ENCODE data around the gene CUX1. TPM values are rescaled to one million over a fixed set of nuclear protein-coding genes. Genes with fewer than 3 reads are reported as not detected.

Gene CUX1
- total and polyA plus RNA-seq, 10 of the 15 experiments (the other 5 are each of a cell fraction or from before 2014, with no cell fraction given) = 6.1 to 48.6 (median 25.9) TPM

GRCh38 chr7:101921061-101921460 is 103.6 kb downstream of the CUX1 start:
- RAD21 ChIA-PET (ENCODE audit: unreplicated experiment) = interaction anchor here (0.7 kb wide), 1 partner anchor 10 kb away, joined by 3 read pairs; no protein-coding TSS in a partner anchor
- H3K4me1 ChIP-seq (ENCODE audit: control insufficient read depth, insufficient read depth, low read length) = no peaks in the 10 kb centered on the region
- POLR2A ChIA-PET = interaction anchor here (1.2 kb wide), 1 partner anchor 12 kb away, joined by 3 read pairs; no protein-coding TSS in a partner anchor
- DNase-seq (ENCODE audit: low read depth, low spot score) (no peak), ATAC-seq (no peak), FAIRE-seq (no peak)
- TF ChIP-seq MYB (IDR thresholded peaks at IDR 0.05; ENCODE audit: borderline replicate concordance, low read depth, low read length) (no peak), HCFC1 (IDR thresholded peaks at IDR 0.05; ENCODE audit: low read length) (no peak), CHD4 (IDR thresholded peaks at IDR 0.05) (no peak), SREBF2 (IDR thresholded peaks at IDR 0.05; ENCODE audit: low read length) (no peak), MAX (IDR thresholded peaks at IDR 0.05; ENCODE audit: low read depth, low read length) (no peak), SPI1 (IDR thresholded peaks at IDR 0.05; ENCODE audit: borderline replicate concordance, insufficient read depth, low read depth, low read length) (no peak), CEBPB (IDR thresholded peaks at IDR 0.05; ENCODE audit: borderline replicate concordance in 1 of 2, low read depth in 2 of 2, low read length in 2 of 2) (no peak), TCF7 (IDR thresholded peaks at IDR 0.05; ENCODE audit: borderline replicate concordance) (no peak), FOXK2 (IDR thresholded peaks at IDR 0.05) (no peak), BMI1 (IDR thresholded peaks at IDR 0.05; ENCODE audit: borderline replicate concordance) (no peak), EED (IDR thresholded peaks at IDR 0.05; ENCODE audit: low read depth) (no peak), CREB1 (IDR thresholded peaks at IDR 0.05; ENCODE audit: low read depth) (no peak), MYC (IDR thresholded peaks at IDR 0.05; ENCODE audit: insufficient read depth, insufficient read length, insufficient replicate concordance, low read length, severe bottlenecking) (no peak), CTCF (IDR thresholded peaks at IDR 0.05 in 2 of 3, conservative IDR thresholded peaks at IDR 0.05 in 1 of 3; ENCODE audit: control insufficient read depth in 2 of 3, extremely low read depth in 1 of 3, insufficient read depth in 1 of 3, low read depth in 3 of 3, low read length in 3 of 3) (no peak), EZH2 (IDR thresholded peaks at IDR 0.05; ENCODE audit: borderline replicate concordance, control insufficient read depth, low read depth, low read length) (no peak)
- TF ChIP-seq, protein P1, sequence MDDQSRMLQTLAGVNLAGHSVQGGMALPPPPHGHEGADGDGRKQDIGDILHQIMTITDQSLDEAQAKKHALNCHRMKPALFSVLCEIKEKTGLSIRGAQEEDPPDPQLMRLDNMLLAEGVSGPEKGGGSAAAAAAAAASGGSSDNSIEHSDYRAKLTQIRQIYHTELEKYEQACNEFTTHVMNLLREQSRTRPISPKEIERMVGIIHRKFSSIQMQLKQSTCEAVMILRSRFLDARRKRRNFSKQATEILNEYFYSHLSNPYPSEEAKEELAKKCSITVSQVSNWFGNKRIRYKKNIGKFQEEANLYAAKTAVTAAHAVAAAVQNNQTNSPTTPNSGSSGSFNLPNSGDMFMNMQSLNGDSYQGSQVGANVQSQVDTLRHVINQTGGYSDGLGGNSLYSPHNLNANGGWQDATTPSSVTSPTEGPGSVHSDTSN (IDR thresholded peaks at IDR 0.05; ENCODE audit: insufficient replicate concordance, low read depth, low read length) = no peak
- no peaks in the 10 kb centered on the region; the same call in 1 of the 2 replicates for H4K20me1 ChIP-seq (ENCODE audit: control insufficient read depth, insufficient read depth)
- H3K27me3 ChIP-seq (replicated peaks in 1 of 2; ENCODE audit: control insufficient read depth in 2 of 2, insufficient read depth in 2 of 2, low read length in 1 of 2) = no peaks in the 10 kb centered on the region
- WGBS (ENCODE audit: insufficient coverage, insufficient replicate concordance, low lambda C conversion rate, missing lambda C conversion rate) = 96% methylated on average over 11 of the region's 11 CpGs
- no TSS peak for BruUV-seq (replicated peaks)
- in situ Hi-C loops (cut with MboI) = no loop called here
- H3K36me3 ChIP-seq (ENCODE audit: control insufficient read depth in 2 of 2, insufficient read depth in 2 of 2, low read length in 1 of 2) = peaks cover 11 to 16% of the 10 kb centered on the region in 2 experiments; a peak in 3 of 4 replicates
- CTCF ChIA-PET = no interaction called here
- SMC1A ChIA-PET (ENCODE audit: uncharacterized antibody, unreplicated experiment) = interaction anchor here (0.5 to 1.1 kb wide), 4 partner anchors 12 to 135 kb away, joined by 3 to 4 read pairs (median 3); no protein-coding TSS in a partner anchor
- H3K4me2 ChIP-seq (ENCODE audit: control insufficient read depth, insufficient read depth) = no peak overlapping the region
- H3K9ac ChIP-seq (ENCODE audit: control insufficient read depth, insufficient read depth, low read length) = no peak overlapping the region
- H3K9me3 ChIP-seq (replicated peaks; ENCODE audit: control insufficient read depth, insufficient read depth, low read length) = no peaks in the 10 kb centered on the region
- H3K79me2 ChIP-seq (ENCODE audit: control insufficient read depth, insufficient read depth, low read length) = peaks cover 2% of the 10 kb centered on the region; the same call in 1 of the 2 replicates
- no peak overlapping the region for H3K27ac ChIP-seq (ENCODE audit: control insufficient read depth, insufficient read depth)
- intact Hi-C loops (cut with micrococcal nuclease; ENCODE audit: unreplicated experiment) = no loop called here
- no peak overlapping the region for H2AFZ ChIP-seq (ENCODE audit: control insufficient read depth, low read depth, low read length)
- H3K4me3 ChIP-seq = no peak overlapping the region
